ENCODE measurements around the gene MTM1. TPM values are rescaled to one million over a fixed set of nuclear protein-coding genes. Genes with fewer than 3 reads are reported as not detected.

Gene MTM1
- total and polyA plus RNA-seq, 2 donors (not counting 1 experiment from before 2014, with no cell fraction given), result 8.7 to 29.8 TPM

- no peak for TF ChIP-seq EZH2 (IDR thresholded peaks at IDR 0.05; ENCODE audit: borderline replicate concordance, insufficient read depth, low read depth, low read length, poor library complexity, severe bottlenecking)
- TF ChIP-seq CTCF (IDR thresholded peaks at IDR 0.05), result no peak
- intact Hi-C loops (cut with micrococcal nuclease), result loop anchor here (5.0 kb wide), 3 partner anchors 42 to 333 kb away; partner anchors contain the start of genes CD99L2 and MAMLD1
- H3K27ac ChIP-seq (ENCODE audit: low read length in 2 of 2), result peak overlapping the region; percentile 87 to 89
- no peaks in the 10 kb centered on the region for H3K9me3 ChIP-seq (ENCODE audit: control extremely low read depth in 1 of 3, control insufficient read depth in 2 of 3, insufficient read depth in 1 of 3, low read length in 2 of 3)
- peaks cover 0 to 15% of the 10 kb centered on the region in 2 experiments for H3K36me3 ChIP-seq (replicated peaks in 1 of 2; ENCODE audit: control extremely low read depth in 1 of 2, control insufficient read depth in 1 of 2, extremely low read depth in 1 of 2, insufficient read depth in 2 of 2, low read length in 1 of 2)
- Mint-ChIP-seq H3K4me3 (peak overlapping the region; percentile 83), H3K27me3 (no peaks in the 10 kb centered on the region), H3K27ac (peak overlapping the region; percentile 94), H3K9me3 (ENCODE audit: insufficient read depth) (no peaks in the 10 kb centered on the region), H3K4me1 (peaks cover 61% of the 10 kb centered on the region)
- no peaks in the 10 kb centered on the region for H4K20me1 ChIP-seq (ENCODE audit: control insufficient read depth, insufficient read depth, low read length, poor library complexity, severe bottlenecking)
- peak; percentile 41 for ATAC-seq (ENCODE audit: low read depth)
- H3K4me3 ChIP-seq (ENCODE audit: control extremely low read depth in 1 of 5, extremely low read depth in 1 of 5, insufficient read depth in 1 of 5, low read depth in 2 of 5, low read length in 4 of 5), result peak overlapping the region; percentile 28 to 65 (median 57)
- H3K4me2 ChIP-seq (replicated peaks; ENCODE audit: low read depth, low read length, poor library complexity, severe bottlenecking), result peak overlapping the region; percentile 83
- ChIA-PET POLR2A (interaction anchor here (1.0 to 2.8 kb wide), 2 partner anchors 755 to 1155 kb away, joined by 9 to 13 read pairs; no protein-coding TSS in a partner anchor), CTCF (interaction anchor here (1.1 to 5.6 kb wide), 6 partner anchors 9 to 41 kb away, joined by 3 to 29 read pairs (median 8); no protein-coding TSS in a partner anchor)
- H3K4me1 ChIP-seq (ENCODE audit: control insufficient read depth in 2 of 2, insufficient read depth in 2 of 2, low read length in 2 of 2), result peaks cover 50 to 66% of the 10 kb centered on the region in 2 donors
- H3K27me3 ChIP-seq (replicated peaks in 1 of 4; ENCODE audit: control extremely low read depth in 1 of 4, control insufficient read depth in 3 of 4, insufficient read depth in 4 of 4, low read length in 3 of 4), result no peaks in the 10 kb centered on the region
- WGBS (ENCODE audit: insufficient coverage), result 35% methylated on average over 4 of the region's 8 CpGs
- no peak overlapping the region for H2AFZ ChIP-seq (ENCODE audit: insufficient read depth, low read depth, low read length, poor library complexity, severe bottlenecking)
- peaks cover 49% of the 10 kb centered on the region for H3K79me2 ChIP-seq (ENCODE audit: control insufficient read depth, insufficient read depth, low read length)
- DNase-seq, result peak; percentile 62
- H3K9ac ChIP-seq (ENCODE audit: low read length), result peak overlapping the region; percentile 66
Measured at GRCh38 chrX:150694738-150695410, 126.5 kb downstream of the MTM1 start.

- peak overlapping the region; percentile 83 for H3K4me3 Mint-ChIP-seq
- H3K9me3 Mint-ChIP-seq (ENCODE audit: insufficient read depth), result no peaks in the 10 kb centered on the region
- peaks cover 65% of the 10 kb centered on the region for H3K4me1 Mint-ChIP-seq
- no peak overlapping the region for H3K9ac ChIP-seq (ENCODE audit: low read length)
- H3K36me3 ChIP-seq (replicated peaks in 1 of 2; ENCODE audit: control extremely low read depth in 1 of 2, control insufficient read depth in 1 of 2, extremely low read depth in 1 of 2, insufficient read depth in 2 of 2, low read length in 1 of 2), result peaks cover 0 to 21% of the 10 kb centered on the region in 2 experiments
- H2AFZ ChIP-seq (ENCODE audit: insufficient read depth, low read depth, low read length, poor library complexity, severe bottlenecking), result no peak overlapping the region
- WGBS (ENCODE audit: insufficient coverage), result no CpG with 5 or more reads among the region's 1 CpG
- no peaks in the 10 kb centered on the region for H3K27me3 Mint-ChIP-seq
- peak overlapping the region; percentile 87 to 89 for H3K27ac ChIP-seq (ENCODE audit: low read length in 2 of 2)
- no peak for TF ChIP-seq EZH2 (IDR thresholded peaks at IDR 0.05; ENCODE audit: borderline replicate concordance, insufficient read depth, low read depth, low read length, poor library complexity, severe bottlenecking)
- TF ChIP-seq CTCF (IDR thresholded peaks at IDR 0.05), result no peak
- ATAC-seq (ENCODE audit: low read depth) (no peak), DNase-seq (peak; percentile 19)
- H3K27ac Mint-ChIP-seq, result peak overlapping the region; percentile 94
- POLR2A ChIA-PET, result interaction anchor here (0.8 kb wide), 1 partner anchor 17 kb away, joined by 3 read pairs; no protein-coding TSS in a partner anchor
- peak overlapping the region in 1 of 5 experiments; percentile 4 for H3K4me3 ChIP-seq (ENCODE audit: control extremely low read depth in 1 of 5, extremely low read depth in 1 of 5, insufficient read depth in 1 of 5, low read depth in 2 of 5, low read length in 4 of 5)
- intact Hi-C loops (cut with micrococcal nuclease), result loop anchor here (2.0 to 5.0 kb wide), 4 partner anchors 14 to 334 kb away; partner anchors contain the start of gene MAMLD1
- CTCF ChIA-PET, result interaction anchor here (0.8 to 5.6 kb wide), 3 partner anchors 13 to 21 kb away, joined by 3 to 29 read pairs (median 6); no protein-coding TSS in a partner anchor
- no peaks in the 10 kb centered on the region for H3K27me3 ChIP-seq (replicated peaks in 1 of 4; ENCODE audit: control extremely low read depth in 1 of 4, control insufficient read depth in 3 of 4, insufficient read depth in 4 of 4, low read length in 3 of 4)
- H3K9me3 ChIP-seq (ENCODE audit: control extremely low read depth in 1 of 3, control insufficient read depth in 2 of 3, insufficient read depth in 1 of 3, low read length in 2 of 3), result no peaks in the 10 kb centered on the region
- H3K79me2 ChIP-seq (ENCODE audit: control insufficient read depth, insufficient read depth, low read length), result peaks cover 62% of the 10 kb centered on the region
- H3K4me1 ChIP-seq (ENCODE audit: control insufficient read depth in 2 of 2, insufficient read depth in 2 of 2, low read length in 2 of 2), result peaks cover 55 to 67% of the 10 kb centered on the region in 2 donors
- H3K4me2 ChIP-seq (replicated peaks; ENCODE audit: low read depth, low read length, poor library complexity, severe bottlenecking), result peak overlapping the region; percentile 83
- H4K20me1 ChIP-seq (ENCODE audit: control insufficient read depth, insufficient read depth, low read length, poor library complexity, severe bottlenecking), result no peaks in the 10 kb centered on the region
Measured at GRCh38 chrX:150696331-150696730, 127.9 kb downstream of the MTM1 start.

Data from B cell (primary cell).